Measurements from ENCODE around the gene RAPGEF4.

DNA sequence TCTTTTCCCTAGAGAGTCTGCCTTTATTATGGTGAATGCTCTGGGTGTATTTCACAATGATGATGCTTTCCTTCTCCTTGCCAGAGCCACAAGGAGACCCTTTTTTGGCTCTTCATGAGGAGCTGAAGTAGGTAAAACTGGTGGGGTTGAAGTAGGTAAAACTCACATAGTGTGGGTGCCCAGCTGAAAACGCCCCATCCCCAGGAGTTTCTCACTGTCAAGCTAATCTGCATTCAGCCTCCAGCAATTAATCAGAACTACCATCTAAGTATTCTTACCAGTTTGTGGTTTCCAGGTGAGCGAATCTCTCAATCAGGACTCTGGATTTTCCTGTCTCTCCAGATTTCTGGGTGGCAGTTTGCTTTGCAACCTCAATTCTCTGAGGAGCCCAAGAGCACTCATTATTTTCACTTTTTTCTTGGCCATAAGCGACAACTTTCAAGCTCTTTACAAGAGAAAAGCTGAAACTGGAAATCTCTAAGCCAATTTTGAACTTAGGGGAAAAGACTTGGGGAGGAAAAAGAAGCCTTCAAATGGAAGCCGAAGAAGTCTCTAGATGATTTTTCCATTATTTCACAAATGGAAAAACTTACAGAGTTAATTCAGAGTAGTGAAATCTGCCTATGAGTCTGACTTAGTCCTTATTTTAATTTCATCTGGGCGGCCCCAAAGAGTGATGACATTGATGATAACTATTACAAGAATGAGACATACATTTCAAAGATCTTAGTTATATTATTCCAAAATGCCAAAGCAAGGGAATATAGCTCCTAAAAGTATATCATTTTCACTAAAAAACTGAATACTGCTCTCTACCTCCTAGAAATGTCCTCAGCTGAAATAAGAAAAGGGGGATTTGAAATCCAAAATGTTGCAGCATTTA is 218.6 kb downstream of the RAPGEF4 start:
- TF ChIP-seq POLR2A (IDR thresholded peaks at IDR 0.05) (no peak), POLR2AphosphoS5 (IDR thresholded peaks at IDR 0.05) (no peak)
- TF ChIP-seq, protein P1, sequence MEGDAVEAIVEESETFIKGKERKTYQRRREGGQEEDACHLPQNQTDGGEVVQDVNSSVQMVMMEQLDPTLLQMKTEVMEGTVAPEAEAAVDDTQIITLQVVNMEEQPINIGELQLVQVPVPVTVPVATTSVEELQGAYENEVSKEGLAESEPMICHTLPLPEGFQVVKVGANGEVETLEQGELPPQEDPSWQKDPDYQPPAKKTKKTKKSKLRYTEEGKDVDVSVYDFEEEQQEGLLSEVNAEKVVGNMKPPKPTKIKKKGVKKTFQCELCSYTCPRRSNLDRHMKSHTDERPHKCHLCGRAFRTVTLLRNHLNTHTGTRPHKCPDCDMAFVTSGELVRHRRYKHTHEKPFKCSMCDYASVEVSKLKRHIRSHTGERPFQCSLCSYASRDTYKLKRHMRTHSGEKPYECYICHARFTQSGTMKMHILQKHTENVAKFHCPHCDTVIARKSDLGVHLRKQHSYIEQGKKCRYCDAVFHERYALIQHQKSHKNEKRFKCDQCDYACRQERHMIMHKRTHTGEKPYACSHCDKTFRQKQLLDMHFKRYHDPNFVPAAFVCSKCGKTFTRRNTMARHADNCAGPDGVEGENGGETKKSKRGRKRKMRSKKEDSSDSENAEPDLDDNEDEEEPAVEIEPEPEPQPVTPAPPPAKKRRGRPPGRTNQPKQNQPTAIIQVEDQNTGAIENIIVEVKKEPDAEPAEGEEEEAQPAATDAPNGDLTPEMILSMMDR (IDR thresholded peaks at IDR 0.05) = no peak

Data from gastroesophageal sphincter (tissue), 3 donors.